HepG2 (cell line): ENCODE data around the gene HYPK. TPM values are rescaled to one million over a fixed set of nuclear protein-coding genes. Genes with fewer than 3 reads are reported as not detected.

Experiments used
- GZF1 ChIP-seq: sonication (generic); formaldehyde crosslinking; IDR thresholded peaks from 2 replicates; pipeline ENCODE4 v1.5.1; 2020; ENCODE audit warnings: mild to moderate bottlenecking, missing genetic modification reagents
- ISX ChIP-seq: sonication (generic); formaldehyde crosslinking; conservative IDR thresholded peaks from 2 replicates; pipeline ENCODE4 v1.5.0; 2020; ENCODE audit warnings: missing genetic modification reagents
- MED8 ChIP-seq: sonication (generic); formaldehyde crosslinking; IDR thresholded peaks from 2 replicates; pipeline ENCODE4 v1.8.1; 2023; ENCODE audit warnings: mild to moderate bottlenecking, missing genetic modification reagents; ENCODE audit not compliant: insufficient replicate concordance
- PHF5A ChIP-seq: IDR thresholded peaks from one replicate; pipeline ENCODE4 v1.6.1; 2018; ENCODE audit warnings: low read depth, missing genetic modification reagents; ENCODE audit not compliant: unreplicated experiment
- SALL1 ChIP-seq: sonication (generic); formaldehyde crosslinking; IDR thresholded peaks from 2 replicates; pipeline ENCODE4 v1.8.0; 2022; ENCODE audit warnings: mild to moderate bottlenecking, missing genetic modification reagents
- polyA plus RNA-seq, 8 experiments: library from polyadenylated mRNA; depleted of rRNA in 3 of 8; stranded (reverse) in 7 of 8; unstranded in 1 of 8; fragments of >200 nt; fragmentation: Illumina TruSeq in 4 of 8; extraction: Trizol in 4 of 8; gene quantifications; 2 replicates each; pipeline versions ENCODE4 v1.2.1 to v1.2.3, GENCODE V29; 2011 to 2016; ENCODE audit warnings: low read depth in 4 of 8, missing spikeins in 1 of 8, mixed read lengths in 1 of 8; ENCODE audit not compliant: insufficient read depth in 1 of 8
- total RNA-seq, 5 experiments: library from RNA; depleted of rRNA; stranded (reverse); fragments of >200 nt; fragmentation: Illumina TruSeq; extraction: Trizol; gene quantifications; 2 replicates each; pipeline ENCODE4 v1.2.3, GENCODE V29; 2016; ENCODE audit warnings: low read depth in 1 of 5
- TF ChIP-seq, protein P1 (sequence below): sonication (generic); formaldehyde crosslinking; IDR thresholded peaks from 2 replicates; pipeline ENCODE4 v1.5.0; 2020; ENCODE audit warnings: mild to moderate bottlenecking, missing genetic modification reagents
- TF ChIP-seq, protein P2 (sequence below): sonication (generic); formaldehyde crosslinking; IDR thresholded peaks from 2 replicates; pipeline ENCODE4 v1.4.0; 2020; ENCODE audit warnings: missing genetic modification reagents
- TF ChIP-seq, protein P3 (sequence below): conservative IDR thresholded peaks from 2 replicates; pipeline ENCODE4 v1.6.1; 2018; ENCODE audit warnings: missing genetic modification reagents
- TF ChIP-seq, protein P4 (sequence below): sonication (generic); formaldehyde crosslinking; IDR thresholded peaks from 2 replicates; pipeline ENCODE4 v1.5.1; 2020; ENCODE audit warnings: mild to moderate bottlenecking, missing genetic modification reagents, borderline replicate concordance
- TF ChIP-seq, protein P5 (sequence below): sonication (generic); formaldehyde crosslinking; IDR thresholded peaks from 2 replicates; pipeline ENCODE4 v1.9.0; 2022; ENCODE audit warnings: low read depth, missing genetic modification reagents
- TF ChIP-seq, protein P6 (sequence below): sonication (generic); formaldehyde crosslinking; IDR thresholded peaks from 2 replicates; pipeline ENCODE4 v1.4.0; 2020; ENCODE audit warnings: missing genetic modification reagents
- TF ChIP-seq, protein P7 (sequence below): sonication (generic); formaldehyde crosslinking; IDR thresholded peaks from 2 replicates; pipeline ENCODE4 v1.8.0; 2022; ENCODE audit warnings: mild to moderate bottlenecking, missing genetic modification reagents, borderline replicate concordance

The HYPK gene
- total and polyA plus RNA-seq, 2 of the 13 experiments (the other 11 are each of a cell fraction or from before 2014, with no cell fraction given): 13.5 to 16.5 TPM

DNA sequence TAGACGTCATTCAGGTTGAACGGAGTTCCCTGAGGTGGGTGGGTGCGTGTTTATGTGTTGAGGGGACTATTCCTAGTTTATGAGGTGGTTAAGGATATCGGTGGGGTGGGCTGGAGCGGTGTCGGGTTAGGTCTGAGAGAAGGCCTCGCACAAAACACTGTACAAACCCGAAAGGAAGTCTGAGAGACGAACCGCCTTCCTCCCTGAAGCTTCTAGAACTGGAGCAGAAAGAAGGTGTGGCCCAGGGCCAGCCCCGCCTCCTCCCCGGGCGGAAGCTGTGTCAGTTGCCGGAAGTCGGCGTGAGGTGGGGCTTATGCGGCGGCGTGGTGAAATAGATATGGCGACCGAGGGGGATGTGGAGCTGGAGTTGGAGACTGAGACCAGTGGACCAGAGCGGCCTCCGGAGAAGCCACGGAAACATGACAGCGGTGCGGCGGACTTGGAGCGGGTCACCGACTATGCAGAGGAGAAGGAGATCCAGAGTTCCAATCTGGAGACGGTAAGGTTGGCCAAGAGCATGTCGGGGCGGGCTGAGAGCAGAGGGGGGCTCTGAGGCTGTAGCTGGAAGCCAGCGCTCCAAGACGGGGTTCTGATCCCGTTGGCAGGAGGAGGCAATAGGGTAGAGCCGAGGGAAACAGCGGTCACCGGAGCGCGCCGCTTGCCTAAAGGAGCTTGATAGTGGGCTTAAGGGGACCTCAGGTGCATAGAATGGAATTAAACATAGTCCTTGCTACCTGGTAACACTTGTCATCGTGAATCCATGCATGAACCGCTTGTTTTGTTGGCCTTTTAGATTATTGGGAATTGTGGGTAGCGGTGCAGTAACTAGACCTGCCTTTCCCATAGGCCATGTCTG lies at the start of gene HYPK (continued):
- TF ChIP-seq, protein P1, sequence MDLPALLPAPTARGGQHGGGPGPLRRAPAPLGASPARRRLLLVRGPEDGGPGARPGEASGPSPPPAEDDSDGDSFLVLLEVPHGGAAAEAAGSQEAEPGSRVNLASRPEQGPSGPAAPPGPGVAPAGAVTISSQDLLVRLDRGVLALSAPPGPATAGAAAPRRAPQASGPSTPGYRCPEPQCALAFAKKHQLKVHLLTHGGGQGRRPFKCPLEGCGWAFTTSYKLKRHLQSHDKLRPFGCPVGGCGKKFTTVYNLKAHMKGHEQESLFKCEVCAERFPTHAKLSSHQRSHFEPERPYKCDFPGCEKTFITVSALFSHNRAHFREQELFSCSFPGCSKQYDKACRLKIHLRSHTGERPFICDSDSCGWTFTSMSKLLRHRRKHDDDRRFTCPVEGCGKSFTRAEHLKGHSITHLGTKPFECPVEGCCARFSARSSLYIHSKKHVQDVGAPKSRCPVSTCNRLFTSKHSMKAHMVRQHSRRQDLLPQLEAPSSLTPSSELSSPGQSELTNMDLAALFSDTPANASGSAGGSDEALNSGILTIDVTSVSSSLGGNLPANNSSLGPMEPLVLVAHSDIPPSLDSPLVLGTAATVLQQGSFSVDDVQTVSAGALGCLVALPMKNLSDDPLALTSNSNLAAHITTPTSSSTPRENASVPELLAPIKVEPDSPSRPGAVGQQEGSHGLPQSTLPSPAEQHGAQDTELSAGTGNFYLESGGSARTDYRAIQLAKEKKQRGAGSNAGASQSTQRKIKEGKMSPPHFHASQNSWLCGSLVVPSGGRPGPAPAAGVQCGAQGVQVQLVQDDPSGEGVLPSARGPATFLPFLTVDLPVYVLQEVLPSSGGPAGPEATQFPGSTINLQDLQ: 0 out of 2 replicates have a peak, but pooled peaks have one; percentile 57
- TF ChIP-seq PHF5A (CRISPR knock-in tag): peak; percentile 74
- no peak for TF ChIP-seq ISX (CRISPR knock-in tag)
- TF ChIP-seq, protein P2, sequence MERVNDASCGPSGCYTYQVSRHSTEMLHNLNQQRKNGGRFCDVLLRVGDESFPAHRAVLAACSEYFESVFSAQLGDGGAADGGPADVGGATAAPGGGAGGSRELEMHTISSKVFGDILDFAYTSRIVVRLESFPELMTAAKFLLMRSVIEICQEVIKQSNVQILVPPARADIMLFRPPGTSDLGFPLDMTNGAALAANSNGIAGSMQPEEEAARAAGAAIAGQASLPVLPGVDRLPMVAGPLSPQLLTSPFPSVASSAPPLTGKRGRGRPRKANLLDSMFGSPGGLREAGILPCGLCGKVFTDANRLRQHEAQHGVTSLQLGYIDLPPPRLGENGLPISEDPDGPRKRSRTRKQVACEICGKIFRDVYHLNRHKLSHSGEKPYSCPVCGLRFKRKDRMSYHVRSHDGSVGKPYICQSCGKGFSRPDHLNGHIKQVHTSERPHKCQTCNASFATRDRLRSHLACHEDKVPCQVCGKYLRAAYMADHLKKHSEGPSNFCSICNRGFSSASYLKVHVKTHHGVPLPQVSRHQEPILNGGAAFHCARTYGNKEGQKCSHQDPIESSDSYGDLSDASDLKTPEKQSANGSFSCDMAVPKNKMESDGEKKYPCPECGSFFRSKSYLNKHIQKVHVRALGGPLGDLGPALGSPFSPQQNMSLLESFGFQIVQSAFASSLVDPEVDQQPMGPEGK (CRISPR knock-in tag): 0 out of 2 replicates have a peak, but pooled peaks have one; percentile 27
- TF ChIP-seq, protein P3, sequence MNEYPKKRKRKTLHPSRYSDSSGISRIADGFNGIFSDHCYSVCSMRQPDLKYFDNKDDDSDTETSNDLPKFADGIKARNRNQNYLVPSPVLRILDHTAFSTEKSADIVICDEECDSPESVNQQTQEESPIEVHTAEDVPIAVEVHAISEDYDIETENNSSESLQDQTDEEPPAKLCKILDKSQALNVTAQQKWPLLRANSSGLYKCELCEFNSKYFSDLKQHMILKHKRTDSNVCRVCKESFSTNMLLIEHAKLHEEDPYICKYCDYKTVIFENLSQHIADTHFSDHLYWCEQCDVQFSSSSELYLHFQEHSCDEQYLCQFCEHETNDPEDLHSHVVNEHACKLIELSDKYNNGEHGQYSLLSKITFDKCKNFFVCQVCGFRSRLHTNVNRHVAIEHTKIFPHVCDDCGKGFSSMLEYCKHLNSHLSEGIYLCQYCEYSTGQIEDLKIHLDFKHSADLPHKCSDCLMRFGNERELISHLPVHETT (CRISPR knock-in tag): 0 out of 2 replicates have a peak, but pooled peaks have one; percentile 44
- TF ChIP-seq, protein P4, sequence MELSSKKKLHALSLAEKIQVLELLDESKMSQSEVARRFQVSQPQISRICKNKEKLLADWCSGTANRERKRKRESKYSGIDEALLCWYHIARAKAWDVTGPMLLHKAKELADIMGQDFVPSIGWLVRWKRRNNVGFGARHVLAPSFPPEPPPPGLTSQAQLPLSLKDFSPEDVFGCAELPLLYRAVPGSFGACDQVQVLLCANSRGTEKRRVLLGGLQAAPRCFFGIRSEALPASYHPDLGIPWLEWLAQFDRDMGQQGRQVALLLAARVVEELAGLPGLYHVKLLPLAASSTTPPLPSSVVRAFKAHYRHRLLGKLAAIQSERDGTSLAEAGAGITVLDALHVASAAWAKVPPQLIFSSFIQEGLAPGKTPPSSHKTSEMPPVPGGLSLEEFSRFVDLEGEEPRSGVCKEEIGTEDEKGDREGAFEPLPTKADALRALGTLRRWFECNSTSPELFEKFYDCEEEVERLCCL (CRISPR knock-in tag): no peak
- no peak for TF ChIP-seq GZF1 (CRISPR knock-in tag)
- TF ChIP-seq, protein P5, sequence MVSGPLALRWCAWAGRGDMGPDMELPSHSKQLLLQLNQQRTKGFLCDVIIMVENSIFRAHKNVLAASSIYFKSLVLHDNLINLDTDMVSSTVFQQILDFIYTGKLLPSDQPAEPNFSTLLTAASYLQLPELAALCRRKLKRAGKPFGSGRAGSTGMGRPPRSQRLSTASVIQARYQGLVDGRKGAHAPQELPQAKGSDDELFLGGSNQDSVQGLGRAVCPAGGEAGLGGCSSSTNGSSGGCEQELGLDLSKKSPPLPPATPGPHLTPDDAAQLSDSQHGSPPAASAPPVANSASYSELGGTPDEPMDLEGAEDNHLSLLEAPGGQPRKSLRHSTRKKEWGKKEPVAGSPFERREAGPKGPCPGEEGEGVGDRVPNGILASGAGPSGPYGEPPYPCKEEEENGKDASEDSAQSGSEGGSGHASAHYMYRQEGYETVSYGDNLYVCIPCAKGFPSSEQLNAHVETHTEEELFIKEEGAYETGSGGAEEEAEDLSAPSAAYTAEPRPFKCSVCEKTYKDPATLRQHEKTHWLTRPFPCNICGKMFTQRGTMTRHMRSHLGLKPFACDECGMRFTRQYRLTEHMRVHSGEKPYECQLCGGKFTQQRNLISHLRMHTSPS: no peak
- TF ChIP-seq, protein P6, sequence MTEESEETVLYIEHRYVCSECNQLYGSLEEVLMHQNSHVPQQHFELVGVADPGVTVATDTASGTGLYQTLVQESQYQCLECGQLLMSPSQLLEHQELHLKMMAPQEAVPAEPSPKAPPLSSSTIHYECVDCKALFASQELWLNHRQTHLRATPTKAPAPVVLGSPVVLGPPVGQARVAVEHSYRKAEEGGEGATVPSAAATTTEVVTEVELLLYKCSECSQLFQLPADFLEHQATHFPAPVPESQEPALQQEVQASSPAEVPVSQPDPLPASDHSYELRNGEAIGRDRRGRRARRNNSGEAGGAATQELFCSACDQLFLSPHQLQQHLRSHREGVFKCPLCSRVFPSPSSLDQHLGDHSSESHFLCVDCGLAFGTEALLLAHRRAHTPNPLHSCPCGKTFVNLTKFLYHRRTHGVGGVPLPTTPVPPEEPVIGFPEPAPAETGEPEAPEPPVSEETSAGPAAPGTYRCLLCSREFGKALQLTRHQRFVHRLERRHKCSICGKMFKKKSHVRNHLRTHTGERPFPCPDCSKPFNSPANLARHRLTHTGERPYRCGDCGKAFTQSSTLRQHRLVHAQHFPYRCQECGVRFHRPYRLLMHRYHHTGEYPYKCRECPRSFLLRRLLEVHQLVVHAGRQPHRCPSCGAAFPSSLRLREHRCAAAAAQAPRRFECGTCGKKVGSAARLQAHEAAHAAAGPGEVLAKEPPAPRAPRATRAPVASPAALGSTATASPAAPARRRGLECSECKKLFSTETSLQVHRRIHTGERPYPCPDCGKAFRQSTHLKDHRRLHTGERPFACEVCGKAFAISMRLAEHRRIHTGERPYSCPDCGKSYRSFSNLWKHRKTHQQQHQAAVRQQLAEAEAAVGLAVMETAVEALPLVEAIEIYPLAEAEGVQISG (CRISPR knock-in tag): peak; percentile 86
- TF ChIP-seq, protein P7, sequence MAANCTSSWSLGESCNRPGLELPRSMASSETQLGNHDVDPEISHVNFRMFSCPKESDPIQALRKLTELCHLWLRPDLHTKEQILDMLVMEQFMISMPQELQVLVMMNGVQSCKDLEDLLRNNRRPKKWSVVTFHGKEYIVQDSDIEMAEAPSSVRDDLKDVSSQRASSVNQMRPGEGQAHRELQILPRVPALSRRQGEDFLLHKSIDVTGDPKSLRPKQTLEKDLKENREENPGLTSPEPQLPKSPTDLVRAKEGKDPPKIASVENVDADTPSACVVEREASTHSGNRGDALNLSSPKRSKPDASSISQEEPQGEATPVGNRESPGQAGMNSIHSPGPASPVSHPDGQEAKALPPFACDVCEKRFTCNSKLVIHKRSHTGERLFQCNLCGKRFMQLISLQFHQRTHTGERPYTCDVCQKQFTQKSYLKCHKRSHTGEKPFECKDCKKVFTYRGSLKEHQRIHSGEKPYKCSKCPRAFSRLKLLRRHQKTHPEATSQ (CRISPR knock-in tag): no peak
- peak; percentile 44 for TF ChIP-seq MED8 (CRISPR knock-in tag)
- peak; percentile 80 for TF ChIP-seq SALL1 (CRISPR knock-in tag)
